GM20431 (cell line): ENCODE data around the gene FAM83F.

Experiments used
- in situ Hi-C: fragments of 300-500 bp; cut with MseI, MboI; formaldehyde crosslinking; loops from one replicate; pipeline ENCODE4 v1.15.0; 2020; ENCODE audit warnings: low sequenced_read_pairs; ENCODE audit not compliant: unreplicated experiment

Gene FAM83F

GRCh38 chr22:40050258-40050657, 55.5 kb downstream of the FAM83F start:
- in situ Hi-C loops: no loop called here

DNA sequence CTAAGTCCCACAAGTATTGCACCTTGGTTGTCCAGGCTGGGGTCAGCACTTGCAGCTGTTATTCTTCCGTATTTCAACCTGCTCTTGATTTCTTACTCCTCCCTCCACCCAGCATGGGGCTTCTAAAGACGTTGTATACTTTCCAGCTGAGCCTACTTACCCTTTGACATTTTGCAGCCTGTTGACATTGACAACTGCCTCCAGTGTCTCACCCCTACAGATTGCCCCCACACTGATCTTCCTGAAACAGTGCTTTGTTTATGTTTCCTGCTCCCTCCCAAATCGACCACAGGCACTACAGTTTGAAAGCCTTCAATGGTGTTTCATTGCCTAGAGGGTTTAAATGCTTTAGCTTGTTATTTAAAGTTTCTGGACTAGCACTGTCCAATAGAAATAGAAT, 56.6 kb downstream of the FAM83F start:
- in situ Hi-C loops: no loop called here

GRCh38 chr22:40053460-40053859, 58.7 kb downstream of the FAM83F start:
- in situ Hi-C loops: no loop called here

DNA sequence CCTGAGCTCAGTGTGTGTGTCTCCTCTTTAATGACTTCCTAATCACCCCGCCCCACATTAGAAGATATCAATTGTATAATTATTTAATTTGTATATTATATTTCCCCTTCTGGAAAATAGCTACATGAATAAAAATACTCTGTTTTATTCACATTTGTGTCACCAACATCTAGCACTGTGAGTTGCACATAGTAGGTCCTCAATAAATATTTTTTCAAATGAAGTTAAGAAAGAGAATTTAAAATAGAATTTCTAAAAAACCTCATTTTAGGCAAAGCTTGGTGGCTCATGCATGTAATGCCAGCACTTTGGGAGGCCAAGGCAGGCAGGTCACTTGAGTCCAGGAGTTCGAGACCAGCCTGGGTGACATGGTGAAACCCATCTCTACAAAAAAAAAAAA, 59.7 kb downstream of the FAM83F start:
- in situ Hi-C loops: no loop called here

DNA sequence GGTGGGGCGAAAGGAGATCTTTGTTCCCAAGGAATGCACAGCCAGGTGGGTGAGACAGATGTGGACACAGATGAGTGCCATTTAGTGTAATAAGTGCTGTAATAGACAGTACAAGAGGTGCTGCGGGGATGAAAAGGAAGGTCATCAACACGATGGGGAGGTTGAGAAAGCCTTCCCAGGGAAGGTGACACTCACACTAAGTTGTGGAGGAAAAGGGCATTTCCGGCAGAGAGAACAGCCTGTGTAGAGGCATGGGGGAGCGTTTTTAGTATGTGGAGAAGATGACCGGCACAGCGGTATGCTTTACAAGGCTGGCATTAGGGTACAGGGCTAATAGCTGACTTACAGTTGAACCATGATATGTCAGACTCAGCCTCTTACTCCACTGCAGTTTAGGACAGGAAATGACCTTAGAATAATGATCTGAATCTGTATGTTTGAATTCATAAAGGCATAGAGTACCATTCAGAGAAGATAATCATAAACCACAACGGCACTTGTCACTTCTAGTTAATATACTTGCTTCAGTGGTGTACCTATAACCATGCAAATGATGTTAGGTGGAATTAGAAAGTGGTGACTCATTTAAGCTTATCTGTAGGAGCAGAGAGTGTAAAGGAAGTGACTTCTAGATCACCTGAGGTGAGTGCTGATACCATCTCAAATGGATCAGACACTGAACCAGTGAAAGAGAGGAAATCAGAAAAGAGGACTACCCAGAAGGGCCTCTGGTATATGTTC, 60.6 kb downstream of the FAM83F start:
- in situ Hi-C loops: no loop called here

GRCh38 chr22:40056154-40056553, 61.4 kb downstream of the FAM83F start:
- in situ Hi-C loops: no loop called here

DNA sequence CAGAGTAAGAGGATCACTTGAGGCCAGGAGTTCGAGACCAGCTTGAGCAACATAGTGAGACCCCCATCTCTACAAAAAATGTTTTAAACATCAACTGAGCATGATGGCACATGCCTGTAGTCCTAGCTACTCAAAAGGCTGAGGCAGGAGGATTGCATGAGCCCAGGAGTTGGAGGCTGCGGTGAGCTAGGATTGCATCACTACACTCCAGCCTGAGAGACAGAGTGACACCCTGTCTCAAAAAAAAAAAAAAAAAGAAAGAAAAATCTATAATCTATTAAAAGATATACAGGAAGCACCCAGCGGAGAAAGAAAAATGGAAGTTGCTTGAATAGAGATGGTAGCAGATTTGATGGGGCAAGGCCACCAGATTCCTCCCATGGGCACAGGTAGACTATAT, 61.8 kb downstream of the FAM83F start:
- in situ Hi-C loops: no loop called here

DNA sequence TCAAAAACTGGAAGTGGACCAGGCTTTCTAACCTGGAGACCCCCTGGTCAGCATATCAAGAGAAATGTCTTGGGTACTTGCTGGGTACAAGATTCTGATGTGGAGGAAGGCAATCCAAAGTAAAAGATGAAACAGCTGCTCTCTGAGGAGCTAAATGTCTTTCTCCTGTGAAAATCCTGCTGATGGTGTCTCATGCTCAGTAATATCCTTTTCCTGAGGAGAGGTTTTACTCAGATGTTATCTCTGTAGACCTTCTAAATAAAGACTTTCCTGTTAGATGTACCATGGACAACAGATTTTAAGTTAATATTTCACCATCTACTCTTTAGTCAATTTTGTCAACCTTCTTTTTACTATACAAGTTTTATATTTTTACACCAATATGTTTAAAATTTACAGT, 62.9 kb downstream of the FAM83F start:
- in situ Hi-C loops: no loop called here

DNA sequence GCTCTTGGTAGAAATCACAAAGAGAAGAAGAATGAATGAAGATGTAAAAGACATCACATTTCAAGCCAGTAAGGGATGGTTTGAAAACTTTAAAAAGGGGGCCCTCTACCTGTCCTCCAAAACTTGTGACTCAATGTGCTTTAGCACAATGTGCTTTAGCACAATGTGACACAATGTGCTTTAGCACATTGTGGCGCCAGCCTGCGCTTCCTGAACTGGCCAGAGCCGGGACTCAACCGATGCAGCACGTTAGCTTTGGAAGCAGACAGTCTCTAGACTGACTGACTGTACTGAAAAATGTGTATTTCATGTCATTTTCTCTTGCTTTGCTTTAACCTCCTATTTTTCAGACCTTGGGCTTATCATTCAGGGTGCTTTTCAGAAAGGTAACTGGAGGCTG, 63.5 kb downstream of the FAM83F start:
- in situ Hi-C loops: no loop called here

GRCh38 chr22:40065981-40066380, 71.2 kb downstream of the FAM83F start:
- in situ Hi-C loops: no loop called here

GRCh38 chr22:40067639-40068038, 72.9 kb downstream of the FAM83F start:
- in situ Hi-C loops: no loop called here

GRCh38 chr22:40070701-40071100, 75.9 kb downstream of the FAM83F start:
- in situ Hi-C loops: no loop called here

DNA sequence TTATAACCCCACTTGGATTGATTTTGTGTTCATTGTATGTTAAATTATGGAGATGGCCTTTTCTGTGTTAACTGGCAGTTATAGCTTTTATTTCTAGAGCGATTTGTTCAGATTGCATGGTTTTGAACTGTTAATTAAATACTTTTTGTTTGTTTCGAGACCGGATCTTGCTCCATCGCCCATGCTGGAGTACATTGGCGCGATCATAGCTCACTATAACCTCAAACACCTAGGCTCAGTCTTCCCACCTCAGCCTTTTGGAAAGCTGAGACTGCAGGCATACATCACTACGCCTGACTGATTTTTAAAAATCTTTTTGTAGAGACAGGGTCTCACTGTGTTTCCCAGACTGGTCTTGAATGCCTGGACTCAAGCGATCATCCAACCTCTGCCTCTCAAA, 77.0 kb downstream of the FAM83F start:
- in situ Hi-C loops: no loop called here

DNA sequence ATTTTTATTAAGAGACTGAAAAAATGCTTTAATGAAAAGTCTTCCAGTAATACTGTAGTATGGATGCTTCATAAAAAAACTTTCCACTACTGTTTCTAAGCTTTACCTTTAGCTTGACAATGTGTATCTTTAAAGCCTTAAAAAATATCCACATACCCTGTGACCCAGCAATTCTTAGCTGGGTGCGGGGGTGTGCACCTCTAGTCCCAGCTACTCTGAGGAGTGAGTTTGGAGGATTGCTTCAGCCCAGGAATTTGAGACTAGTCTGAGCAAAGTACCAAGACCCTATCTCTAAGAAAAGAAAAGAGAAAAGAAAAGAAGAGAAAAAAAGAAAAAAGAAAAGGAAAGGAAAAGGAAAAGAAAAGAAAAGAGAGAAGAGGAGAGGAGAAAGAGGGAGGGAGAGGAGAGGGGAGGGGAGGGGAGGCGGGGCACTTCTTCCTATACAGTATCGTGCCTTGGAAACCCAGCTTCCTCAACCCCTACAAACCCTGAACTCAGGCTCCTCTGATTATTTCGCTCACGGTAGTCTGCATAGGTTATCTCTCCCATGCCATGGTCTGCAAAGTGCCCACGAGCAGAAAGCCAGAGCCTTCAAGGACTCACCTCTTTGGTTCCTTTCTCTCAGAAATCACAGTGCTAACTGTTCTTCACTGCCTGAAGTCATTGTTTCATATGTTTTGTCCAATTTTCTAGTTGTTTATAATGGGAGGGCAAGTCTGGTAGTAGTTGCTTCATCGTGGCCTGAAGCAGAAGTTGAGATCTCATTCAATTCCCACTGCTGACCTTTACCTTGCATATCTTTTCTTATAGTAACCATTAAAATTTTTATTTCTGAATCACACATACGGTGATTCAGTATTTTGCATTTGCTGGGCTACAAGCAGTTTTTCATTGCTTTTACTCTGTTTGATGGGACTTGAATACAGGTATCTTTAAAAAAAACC, 82.2 kb downstream of the FAM83F start:
- in situ Hi-C loops: no loop called here

DNA sequence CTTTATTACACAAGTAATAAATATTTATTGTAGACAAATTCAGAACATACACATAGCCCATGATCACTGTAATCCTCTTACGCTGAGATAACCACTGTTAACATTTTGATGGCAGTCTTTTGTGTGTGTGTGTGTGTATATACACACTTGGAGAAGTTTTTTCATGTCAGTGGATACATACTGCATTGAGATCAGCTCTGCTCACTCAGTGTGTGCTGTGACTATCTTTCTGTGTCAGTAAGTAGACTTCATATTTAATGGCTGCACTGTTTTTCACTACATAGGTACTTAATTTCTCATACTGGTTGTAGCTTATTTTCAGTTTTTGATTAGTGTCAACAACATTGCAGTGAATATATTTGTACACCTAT, 82.9 kb downstream of the FAM83F start:
- in situ Hi-C loops: no loop called here

DNA sequence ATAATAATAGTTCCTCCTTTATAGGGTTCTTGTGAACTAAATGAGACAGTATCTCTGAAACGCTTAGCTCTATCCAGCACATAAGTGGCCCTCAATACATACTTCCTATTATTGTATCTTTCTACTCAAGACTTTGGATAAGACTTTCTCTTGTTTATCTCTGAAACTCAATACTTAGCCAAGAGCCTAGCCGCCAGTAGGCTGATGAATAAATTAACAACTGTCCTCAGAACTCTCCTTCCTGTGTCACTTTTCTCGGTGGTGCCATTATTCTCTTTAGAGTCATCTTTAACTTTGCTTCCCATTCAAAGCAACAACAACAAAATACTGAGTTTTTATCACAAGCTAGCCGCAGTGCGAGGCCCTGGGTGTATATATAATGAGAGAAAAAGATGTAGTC, 86.9 kb downstream of the FAM83F start:
- in situ Hi-C loops: no loop called here

GRCh38 chr22:40082184-40082583, 87.4 kb downstream of the FAM83F start:
- in situ Hi-C loops: no loop called here

- in situ Hi-C loops: no loop called here
These were observed 89.0 kb downstream of the FAM83F start for GRCh38 chr22:40083794-40084193.

DNA sequence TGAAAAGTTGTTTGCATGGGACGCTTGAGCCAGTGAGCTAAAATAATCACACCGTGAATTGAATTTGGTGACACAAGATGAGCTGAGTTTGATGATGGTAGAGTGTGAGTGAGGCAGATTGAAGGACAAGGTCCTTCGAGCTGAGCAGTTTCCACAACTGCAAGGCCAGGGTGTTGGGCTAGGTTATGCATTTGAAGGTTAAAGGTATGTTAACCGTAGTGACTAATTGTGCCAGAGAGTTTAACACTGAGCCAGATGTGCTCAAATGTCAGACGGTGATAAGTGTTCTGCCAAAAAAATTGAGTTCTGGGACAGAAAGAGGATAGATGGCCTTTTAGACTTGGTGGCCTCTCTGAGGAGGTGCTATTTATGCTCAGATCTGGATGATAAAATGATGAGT, 89.5 kb downstream of the FAM83F start:
- in situ Hi-C loops: no loop called here

- in situ Hi-C loops: no loop called here
These were observed 94.1 kb downstream of the FAM83F start for GRCh38 chr22:40088818-40089217.
